ENCODE measurements around the gene RPS6KB2.

RPS6KB2 gene

GRCh38 chr11:67407688-67408163 lies 20.6 kb upstream of the RPS6KB2 start:
- no peak for TF ChIP-seq CTCF (IDR thresholded peaks at IDR 0.05; ENCODE audit: low read depth, low read length, missing control alignments)
- H3K36me3 ChIP-seq (replicated peaks): no peaks in the 10 kb centered on the region
- no peak for DNase-seq
- peaks cover 10% of the 10 kb centered on the region for H3K27me3 ChIP-seq (replicated peaks)
- in situ Hi-C loops (cut with HindIII; ENCODE audit: low pct_ligation_motif_present, low sequenced_read_pairs): no loop called here
- no peak overlapping the region for H3K4me3 ChIP-seq (ENCODE audit: low read depth, low read length)
- no peak overlapping the region for H3K27ac ChIP-seq

GRCh38 chr11:67408437-67409200 lies 19.7 kb upstream of the RPS6KB2 start:
- H3K27me3 ChIP-seq (replicated peaks): peaks cover 10% of the 10 kb centered on the region
- H3K4me3 ChIP-seq (ENCODE audit: low read depth, low read length): no peak overlapping the region
- no peak for TF ChIP-seq CTCF (IDR thresholded peaks at IDR 0.05; ENCODE audit: low read depth, low read length, missing control alignments)
- in situ Hi-C loops (cut with HindIII; ENCODE audit: low pct_ligation_motif_present, low sequenced_read_pairs): no loop called here
- DNase-seq: no peak
- H3K36me3 ChIP-seq (replicated peaks): no peaks in the 10 kb centered on the region
- no peak overlapping the region for H3K27ac ChIP-seq

- Histone ChIP-seq H3K36me3 (replicated peaks) (no peaks in the 10 kb centered on the region), H3K4me3 (ENCODE audit: low read depth, low read length) (no peak overlapping the region), H3K27me3 (replicated peaks) (peaks cover 10% of the 10 kb centered on the region), H3K27ac (no peak overlapping the region)
- no peak for TF ChIP-seq CTCF (IDR thresholded peaks at IDR 0.05; ENCODE audit: low read depth, low read length, missing control alignments)
- no peak for DNase-seq
- in situ Hi-C loops (cut with HindIII; ENCODE audit: low pct_ligation_motif_present, low sequenced_read_pairs): no loop called here
Measured at GRCh38 chr11:67409261-67409666, 19.0 kb upstream of the RPS6KB2 start.

- Histone ChIP-seq H3K4me3 (ENCODE audit: low read depth, low read length) (no peak overlapping the region), H3K27ac (no peak overlapping the region), H3K36me3 (replicated peaks) (no peaks in the 10 kb centered on the region), H3K27me3 (replicated peaks) (peaks cover 11% of the 10 kb centered on the region)
- in situ Hi-C loops (cut with HindIII; ENCODE audit: low pct_ligation_motif_present, low sequenced_read_pairs): no loop called here
- no peak for TF ChIP-seq CTCF (IDR thresholded peaks at IDR 0.05; ENCODE audit: low read depth, low read length, missing control alignments)
- no peak for DNase-seq
Measured at GRCh38 chr11:67409781-67410368, 18.4 kb upstream of the RPS6KB2 start.

- Histone ChIP-seq H3K4me3 (ENCODE audit: low read depth, low read length) (no peak overlapping the region), H3K36me3 (replicated peaks) (no peaks in the 10 kb centered on the region), H3K27me3 (replicated peaks) (peaks cover 15% of the 10 kb centered on the region), H3K27ac (no peak overlapping the region)
- no peak for TF ChIP-seq CTCF (IDR thresholded peaks at IDR 0.05; ENCODE audit: low read depth, low read length, missing control alignments)
- DNase-seq: no peak
- in situ Hi-C loops (cut with HindIII; ENCODE audit: low pct_ligation_motif_present, low sequenced_read_pairs): no loop called here
Measured at GRCh38 chr11:67410369-67410831, 17.9 kb upstream of the RPS6KB2 start.

Measured in brain microvascular endothelial cell (primary cell).